WTC11 (cell line): ENCODE measurements around the gene DNAI7.

Experiments used
- AFF4 ChIP-seq: sonication (generic); formaldehyde crosslinking; IDR thresholded peaks from 2 replicates; pipeline ENCODE4 v1.8.1; 2023; ENCODE audit warnings: mild to moderate bottlenecking, missing genetic modification reagents, borderline replicate concordance
- CTCF ChIP-seq: fragments of 200-600 bp; IDR thresholded peaks from 2 replicates; pipeline ENCODE4 v1.8.0; 2022; ENCODE audit warnings: antibody characterized with exemption
- ERG ChIP-seq: fragments of 250-450 bp; sonication (Bioruptor Pico); IDR thresholded peaks from 2 replicates; pipeline ENCODE4 v1.8.0; 2021; ENCODE audit warnings: mild to moderate bottlenecking
- ESRRA ChIP-seq: sonication (generic); formaldehyde crosslinking; IDR thresholded peaks from 2 replicates; pipeline ENCODE4 v1.8.1; 2022; ENCODE audit warnings: mild to moderate bottlenecking, missing genetic modification reagents, borderline replicate concordance
- FOXJ3 ChIP-seq: sonication (generic); formaldehyde crosslinking; IDR thresholded peaks from 2 replicates; pipeline ENCODE4 v1.9.0; 2021; ENCODE audit warnings: missing genetic modification reagents, mild to moderate bottlenecking, borderline replicate concordance
- SP1 ChIP-seq: sonication (generic); formaldehyde crosslinking; conservative IDR thresholded peaks from 2 replicates; pipeline ENCODE4 v1.8.1; 2022; ENCODE audit warnings: missing genetic modification reagents
- STAT6 ChIP-seq: sonication (generic); formaldehyde crosslinking; conservative IDR thresholded peaks from 2 replicates; pipeline ENCODE4 v1.8.1; 2023; ENCODE audit warnings: mild to moderate bottlenecking, low read depth, missing genetic modification reagents, moderate library complexity

- TF ChIP-seq CTCF: no peak
- no peak for TF ChIP-seq FOXJ3 (CRISPR knock-in tag)
- TF ChIP-seq ESRRA (CRISPR knock-in tag): no peak
- no peak for TF ChIP-seq STAT6 (CRISPR knock-in tag)
- TF ChIP-seq ERG (CRISPR knock-in tag): no peak
- no peak for TF ChIP-seq SP1 (CRISPR knock-in tag)
- no peak for TF ChIP-seq AFF4 (CRISPR knock-in tag)
Observed at GRCh38 chr12:25121916-25122315, 73.0 kb downstream of the DNAI7 start.
